Measurements from ENCODE around the gene COX8A. TPM values are rescaled to one million over a fixed set of nuclear protein-coding genes. Genes with fewer than 3 reads are reported as not detected.

Gene COX8A
- total and polyA plus RNA-seq, 10 of the 15 experiments (the other 5 are each of a cell fraction or from before 2014, with no cell fraction given), result 243 to 1,476 (median 522) TPM

DNA sequence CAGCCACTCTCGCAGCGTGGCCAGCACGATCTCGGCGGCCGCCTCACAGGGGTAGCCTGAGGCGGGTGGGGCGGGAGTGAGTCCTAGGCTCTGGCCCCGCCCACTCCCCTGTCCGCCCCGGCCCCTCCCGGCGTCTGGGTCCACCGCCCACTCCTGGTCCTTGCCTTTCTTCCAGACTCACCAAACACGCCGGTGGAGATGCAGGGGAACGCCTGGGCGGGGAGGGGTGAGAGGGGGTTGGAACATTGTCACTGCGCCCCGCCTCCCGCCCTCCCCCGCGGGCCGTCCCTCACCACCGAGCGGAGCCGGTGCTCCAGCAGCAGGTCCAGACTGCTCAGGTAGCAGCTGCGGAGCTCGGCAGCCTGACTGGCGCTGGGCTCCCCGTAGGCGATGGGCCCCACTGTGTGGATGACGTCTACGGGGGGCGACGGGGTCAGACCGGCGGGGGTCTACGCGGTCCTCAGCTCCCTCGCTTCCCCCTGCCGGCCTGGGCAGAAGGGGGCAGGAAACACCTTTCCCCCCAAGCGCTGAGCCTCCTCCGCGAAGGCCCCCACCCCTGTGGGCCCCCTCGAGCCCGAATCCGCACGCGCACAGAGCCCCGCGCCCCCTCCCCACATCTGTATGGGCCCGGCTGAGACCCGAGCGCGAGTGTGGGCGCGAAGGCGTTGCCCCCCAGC lies 25.1 kb downstream of the COX8A start (continued):
- TF ChIP-seq ZNF274 (IDR thresholded peaks at IDR 0.05; ENCODE audit: insufficient read depth, insufficient read length) (no peak), POLR2A (IDR thresholded peaks at IDR 0.05; ENCODE audit: low read depth, low read length) (peak; percentile 61), BACH1 (IDR thresholded peaks at IDR 0.05; ENCODE audit: borderline replicate concordance) (0 out of 2 replicates have a peak, but pooled peaks have one; percentile 11), SRF (IDR thresholded peaks at IDR 0.05; ENCODE audit: low read depth in 2 of 2, low read length in 2 of 2) (no peak), CREM (IDR thresholded peaks at IDR 0.05; ENCODE audit: low read depth) (no peak), ZNF622 (IDR thresholded peaks at IDR 0.05) (no peak), SMAD5 (IDR thresholded peaks at IDR 0.05; ENCODE audit: low read depth) (0 out of 2 replicates have a peak, but pooled peaks have one; percentile 12), RAD51 (IDR thresholded peaks at IDR 0.05) (no peak)
- TF ChIP-seq, protein P1, sequence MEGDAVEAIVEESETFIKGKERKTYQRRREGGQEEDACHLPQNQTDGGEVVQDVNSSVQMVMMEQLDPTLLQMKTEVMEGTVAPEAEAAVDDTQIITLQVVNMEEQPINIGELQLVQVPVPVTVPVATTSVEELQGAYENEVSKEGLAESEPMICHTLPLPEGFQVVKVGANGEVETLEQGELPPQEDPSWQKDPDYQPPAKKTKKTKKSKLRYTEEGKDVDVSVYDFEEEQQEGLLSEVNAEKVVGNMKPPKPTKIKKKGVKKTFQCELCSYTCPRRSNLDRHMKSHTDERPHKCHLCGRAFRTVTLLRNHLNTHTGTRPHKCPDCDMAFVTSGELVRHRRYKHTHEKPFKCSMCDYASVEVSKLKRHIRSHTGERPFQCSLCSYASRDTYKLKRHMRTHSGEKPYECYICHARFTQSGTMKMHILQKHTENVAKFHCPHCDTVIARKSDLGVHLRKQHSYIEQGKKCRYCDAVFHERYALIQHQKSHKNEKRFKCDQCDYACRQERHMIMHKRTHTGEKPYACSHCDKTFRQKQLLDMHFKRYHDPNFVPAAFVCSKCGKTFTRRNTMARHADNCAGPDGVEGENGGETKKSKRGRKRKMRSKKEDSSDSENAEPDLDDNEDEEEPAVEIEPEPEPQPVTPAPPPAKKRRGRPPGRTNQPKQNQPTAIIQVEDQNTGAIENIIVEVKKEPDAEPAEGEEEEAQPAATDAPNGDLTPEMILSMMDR (IDR thresholded peaks at IDR 0.05 in 2 of 3, conservative IDR thresholded peaks at IDR 0.05 in 1 of 3; ENCODE audit: control insufficient read depth in 2 of 3, extremely low read depth in 1 of 3, insufficient read depth in 1 of 3, low read depth in 3 of 3, low read length in 3 of 3), result peak in 1 of 3 experiments; percentile 9; a peak in 1 of 6 replicates

DNA sequence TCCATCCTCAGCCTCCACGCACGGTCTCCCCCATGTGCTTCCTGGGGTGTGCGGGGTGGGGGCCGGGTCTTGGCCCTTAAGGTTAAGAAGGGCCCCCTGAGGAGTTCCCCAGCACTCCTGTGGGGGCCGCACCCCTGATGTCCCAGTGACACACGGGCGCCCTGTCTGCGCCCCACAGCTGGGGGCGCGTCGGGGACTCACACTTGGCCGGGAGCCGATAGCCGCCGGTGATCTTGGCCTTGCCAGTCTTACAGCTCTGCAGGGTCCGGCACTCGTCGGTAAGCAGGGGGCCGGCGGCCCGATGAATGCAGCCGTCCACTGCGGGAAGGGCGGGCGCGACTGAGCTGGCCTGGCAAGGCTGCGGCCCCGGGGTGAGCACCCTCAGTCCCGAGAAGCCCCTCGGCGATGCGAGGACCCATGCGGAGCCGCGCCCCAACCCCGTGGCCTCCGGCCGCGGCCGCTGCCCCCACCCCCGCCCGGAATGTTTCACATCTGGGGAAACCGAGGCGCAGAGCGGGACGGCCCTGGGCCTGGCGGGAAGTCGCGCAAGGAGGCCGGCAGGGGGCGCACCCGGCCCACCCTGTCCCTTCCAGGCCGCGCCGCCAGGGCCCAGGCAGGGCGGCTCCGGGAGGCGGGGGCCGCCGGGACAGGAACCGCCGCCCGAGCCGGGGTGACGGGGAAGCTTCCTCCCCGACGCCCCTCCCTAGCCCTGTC lies 25.8 kb downstream of the COX8A start:
- H3K9ac ChIP-seq (ENCODE audit: control insufficient read depth, insufficient read depth, low read length), result no peak overlapping the region
- no peaks in the 10 kb centered on the region for H3K79me2 ChIP-seq (ENCODE audit: control insufficient read depth, insufficient read depth, low read length)
- H2AFZ ChIP-seq (ENCODE audit: control insufficient read depth, low read depth, low read length), result no peak overlapping the region
- no peak overlapping the region for H3K27ac ChIP-seq (ENCODE audit: control insufficient read depth, insufficient read depth)
- ChIA-PET CTCF (interaction anchor here (1.0 to 4.1 kb wide), 3 partner anchors 17 to 164 kb away, joined by 3 to 21 read pairs (median 4); no protein-coding TSS in a partner anchor), RAD21 (ENCODE audit: unreplicated experiment) (interaction anchor here (1.1 to 1.6 kb wide), 2 partner anchors 148 to 149 kb away, joined by 3 to 7 read pairs; no protein-coding TSS in a partner anchor), POLR2A (no interaction called here), SMC1A (ENCODE audit: uncharacterized antibody, unreplicated experiment) (no interaction called here)
- H3K27me3 ChIP-seq (replicated peaks in 1 of 2; ENCODE audit: control insufficient read depth in 2 of 2, insufficient read depth in 2 of 2, low read length in 1 of 2), result no peaks in the 10 kb centered on the region
- intact Hi-C loops (cut with micrococcal nuclease; ENCODE audit: unreplicated experiment) (loop anchor here (1.0 kb wide), 1 partner anchor 148 kb away; no protein-coding TSS in a partner anchor), in situ Hi-C loops (cut with MboI) (loop anchor here (5.0 kb wide), 1 partner anchor 147 kb away; no protein-coding TSS in a partner anchor)
- peak; percentile 87 for ATAC-seq
- H3K4me3 ChIP-seq, result no peak overlapping the region
- no peak for FAIRE-seq
- WGBS (ENCODE audit: insufficient coverage, insufficient replicate concordance, low lambda C conversion rate, missing lambda C conversion rate), result 8% methylated on average over 51 of the region's 67 CpGs
- no peak for DNase-seq (ENCODE audit: low read depth, low spot score)
- no TSS peak for BruUV-seq (replicated peaks)
- peak overlapping the region; percentile 38 for H3K4me2 ChIP-seq (ENCODE audit: control insufficient read depth, insufficient read depth)
- H3K4me1 ChIP-seq (ENCODE audit: control insufficient read depth, insufficient read depth, low read length), result no peaks in the 10 kb centered on the region; the same call in 1 of the 2 replicates
- H3K36me3 ChIP-seq (ENCODE audit: control insufficient read depth in 2 of 2, insufficient read depth in 2 of 2, low read length in 1 of 2), result peaks cover 0 to 25% of the 10 kb centered on the region in 2 experiments; a peak in 3 of 4 replicates
- no peaks in the 10 kb centered on the region for H3K9me3 ChIP-seq (replicated peaks; ENCODE audit: control insufficient read depth, insufficient read depth, low read length)
- H4K20me1 ChIP-seq (ENCODE audit: control insufficient read depth, insufficient read depth), result no peaks in the 10 kb centered on the region; the same call in 1 of the 2 replicates
- TF ChIP-seq SMAD1 (IDR thresholded peaks at IDR 0.05; ENCODE audit: low read depth, partially characterized antibody) (no peak), EGR1 (IDR thresholded peaks at IDR 0.05; ENCODE audit: borderline replicate concordance in 1 of 2, low read depth in 2 of 2, low read length in 2 of 2) (0 out of 3 replicates have a peak, but pooled peaks of 1 of the 2 experiments have one; percentile 2), SMC3 (IDR thresholded peaks at IDR 0.05; ENCODE audit: borderline replicate concordance, low read length) (peak; percentile 50; the same call in 1 of the 2 replicates), RAD21 (IDR thresholded peaks at IDR 0.05; ENCODE audit: insufficient read depth, low read depth, low read length) (peak; percentile 64), YY1 (IDR thresholded peaks at IDR 0.05; ENCODE audit: low read depth, low read length) (0 out of 2 replicates have a peak, but pooled peaks have one; percentile 24)
- TF ChIP-seq, protein P2, sequence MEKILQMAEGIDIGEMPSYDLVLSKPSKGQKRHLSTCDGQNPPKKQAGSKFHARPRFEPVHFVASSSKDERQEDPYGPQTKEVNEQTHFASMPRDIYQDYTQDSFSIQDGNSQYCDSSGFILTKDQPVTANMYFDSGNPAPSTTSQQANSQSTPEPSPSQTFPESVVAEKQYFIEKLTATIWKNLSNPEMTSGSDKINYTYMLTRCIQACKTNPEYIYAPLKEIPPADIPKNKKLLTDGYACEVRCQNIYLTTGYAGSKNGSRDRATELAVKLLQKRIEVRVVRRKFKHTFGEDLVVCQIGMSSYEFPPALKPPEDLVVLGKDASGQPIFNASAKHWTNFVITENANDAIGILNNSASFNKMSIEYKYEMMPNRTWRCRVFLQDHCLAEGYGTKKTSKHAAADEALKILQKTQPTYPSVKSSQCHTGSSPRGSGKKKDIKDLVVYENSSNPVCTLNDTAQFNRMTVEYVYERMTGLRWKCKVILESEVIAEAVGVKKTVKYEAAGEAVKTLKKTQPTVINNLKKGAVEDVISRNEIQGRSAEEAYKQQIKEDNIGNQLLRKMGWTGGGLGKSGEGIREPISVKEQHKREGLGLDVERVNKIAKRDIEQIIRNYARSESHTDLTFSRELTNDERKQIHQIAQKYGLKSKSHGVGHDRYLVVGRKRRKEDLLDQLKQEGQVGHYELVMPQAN (conservative IDR thresholded peaks at IDR 0.05), result no peak
